ENCODE results near the gene CPEB2. TPM values are rescaled to one million over a fixed set of nuclear protein-coding genes. Genes with fewer than 3 reads are reported as not detected.

CPEB2 gene
- total and polyA plus RNA-seq, 9 of the 15 experiments (the other 6 are each of a cell fraction or from before 2014, with no cell fraction given): 0.39 to 3.0 (median 1.4) TPM

DNA sequence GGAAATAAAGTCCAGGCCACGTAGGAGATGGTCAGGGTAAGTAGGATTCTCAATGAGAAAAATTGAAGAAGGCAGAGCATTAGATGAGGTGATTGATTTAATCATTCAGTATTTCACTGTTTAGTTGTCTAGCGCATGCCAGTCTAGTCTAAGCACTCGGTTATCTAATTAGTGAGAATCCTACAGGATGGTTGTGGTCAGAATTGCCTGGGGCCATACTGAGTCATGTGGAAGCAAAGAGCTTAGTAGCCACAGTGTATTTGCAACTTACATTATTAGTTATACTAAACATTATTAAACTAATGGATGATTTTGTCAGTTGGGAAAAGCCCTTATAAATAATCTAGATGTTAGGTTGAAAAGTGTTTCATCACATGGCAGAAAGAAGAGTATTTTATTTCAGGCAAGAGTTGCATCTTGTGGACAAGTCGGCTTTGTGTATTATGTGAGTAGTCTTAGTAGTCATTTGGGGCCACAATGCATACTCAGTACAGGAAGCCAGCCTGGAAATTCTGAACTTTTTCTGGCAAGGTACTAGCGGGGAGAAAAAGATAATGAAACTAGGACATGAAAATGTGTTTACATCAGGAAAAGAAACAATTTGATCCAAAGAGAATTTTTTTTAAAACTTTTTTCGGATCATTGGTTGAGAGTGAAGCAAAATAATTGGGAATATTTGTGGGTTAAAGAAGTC lies 31.9 kb downstream of the CPEB2 start (continued):
- TF ChIP-seq SRSF9 (IDR thresholded peaks at IDR 0.05; ENCODE audit: borderline replicate concordance, low read depth, low read length) (no peak), BRD9 (IDR thresholded peaks at IDR 0.05; ENCODE audit: low read depth, partially characterized antibody) (no peak), CREB1 (IDR thresholded peaks at IDR 0.05) (no peak), CREB1 (CRISPR knock-in tag; IDR thresholded peaks at IDR 0.05) (no peak), HDAC8 (tag; IDR thresholded peaks at IDR 0.05) (no peak), IRF2 (CRISPR knock-in tag; IDR thresholded peaks at IDR 0.05) (no peak), RBM25 (IDR thresholded peaks at IDR 0.05; ENCODE audit: low read depth, low read length, severe bottlenecking) (no peak)
- TF ChIP-seq, protein P1, sequence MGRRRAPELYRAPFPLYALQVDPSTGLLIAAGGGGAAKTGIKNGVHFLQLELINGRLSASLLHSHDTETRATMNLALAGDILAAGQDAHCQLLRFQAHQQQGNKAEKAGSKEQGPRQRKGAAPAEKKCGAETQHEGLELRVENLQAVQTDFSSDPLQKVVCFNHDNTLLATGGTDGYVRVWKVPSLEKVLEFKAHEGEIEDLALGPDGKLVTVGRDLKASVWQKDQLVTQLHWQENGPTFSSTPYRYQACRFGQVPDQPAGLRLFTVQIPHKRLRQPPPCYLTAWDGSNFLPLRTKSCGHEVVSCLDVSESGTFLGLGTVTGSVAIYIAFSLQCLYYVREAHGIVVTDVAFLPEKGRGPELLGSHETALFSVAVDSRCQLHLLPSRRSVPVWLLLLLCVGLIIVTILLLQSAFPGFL (CRISPR knock-in tag; IDR thresholded peaks at IDR 0.05): no peak

DNA sequence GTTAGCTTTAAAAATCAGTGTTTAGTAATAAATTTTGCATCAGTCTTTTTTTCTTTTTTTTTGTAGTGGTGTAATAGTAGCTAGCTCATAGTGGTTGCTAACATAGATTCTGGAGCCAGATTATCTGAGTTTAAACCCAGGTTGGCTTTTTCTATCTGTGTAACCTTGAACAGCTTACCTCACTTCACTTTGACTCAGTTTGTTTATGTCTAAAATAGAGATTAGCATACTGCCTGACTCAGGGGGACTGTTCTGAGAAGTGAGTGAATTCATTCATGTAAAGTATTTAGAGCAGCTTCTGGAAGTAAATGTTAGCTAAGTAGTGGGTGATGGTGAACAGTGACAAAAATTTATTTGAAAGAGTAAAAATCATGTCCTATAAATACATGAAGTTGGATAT lies 32.9 kb downstream of the CPEB2 start:
- Histone ChIP-seq H3K36me3 (ENCODE audit: control insufficient read depth, insufficient read depth, low read length) (peaks cover 12% of the 10 kb centered on the region; the same call in 1 of the 3 replicates), H3K4me1 (replicated peaks in 1 of 2; ENCODE audit: control insufficient read depth in 2 of 2, insufficient read depth in 2 of 2, low read length in 2 of 2) (no peaks in the 10 kb centered on the region), H3K9me3 (replicated peaks; ENCODE audit: control insufficient read depth, insufficient read depth, low read depth, low read length) (no peaks in the 10 kb centered on the region), H2AFZ (ENCODE audit: low read depth, low read length) (no peak overlapping the region), H3K27ac (ENCODE audit: extremely low read depth, low read depth, low read length) (no peak overlapping the region), H3K27me3 (ENCODE audit: control insufficient read depth in 2 of 2, insufficient read depth in 2 of 2, low read length in 2 of 2) (no peaks in the 10 kb centered on the region), H3K4me3 (no peak overlapping the region), H3K9ac (ENCODE audit: insufficient read depth in 1 of 2, low read depth in 2 of 2, low read length in 2 of 2) (no peak overlapping the region), H3K79me2 (ENCODE audit: control insufficient read depth, insufficient read depth, low read length) (no peaks in the 10 kb centered on the region), H4K20me1 (replicated peaks; ENCODE audit: control insufficient read depth, insufficient read depth, low read length) (no peaks in the 10 kb centered on the region), H3K9me1 (ENCODE audit: control insufficient read depth, insufficient read depth, low read length) (no peaks in the 10 kb centered on the region), H3K4me2 (ENCODE audit: insufficient read depth, low read length) (no peak overlapping the region)
- peak; percentile 40; the same call in 1 of the 2 replicates for TF ChIP-seq HMBOX1 (IDR thresholded peaks at IDR 0.05)
- TF ChIP-seq NBN (IDR thresholded peaks at IDR 0.05; ENCODE audit: low read depth): no peak
- ATAC-seq (peak; percentile 59; the same call in 2 of the 3 replicates), FAIRE-seq (peak; percentile 68), DNase-seq (ENCODE audit: extremely low read depth in 1 of 4, low spot score in 3 of 4) (peak in 2 of 4 experiments; percentile 5 to 11)
- BruUV-seq (replicated peaks): no TSS peak
- ChIA-PET CTCF (ENCODE audit: low intra/inter-chr PET ratio) (no interaction called here), POLR2A (interaction anchor here (1.2 to 1.3 kb wide), 2 partner anchors 15 to 20 kb away, joined by 3 read pairs; no protein-coding TSS in a partner anchor)
- in situ Hi-C loops (cut with MboI): no loop called here
- intact Hi-C loops (cut with micrococcal nuclease): no loop called here
